Mesenchymal stem cell (in vitro differentiated cells and primary cell): ENCODE results near the gene EGLN1. TPM values are rescaled to one million over a fixed set of nuclear protein-coding genes. Genes with fewer than 3 reads are reported as not detected.
"Not testable (repeated sequence)": the region's sequence is repeated elsewhere in the genome, so short reads cannot be mapped to it uniquely, and the experiment has no call there.

Experiments
- DNase-seq: peaks from one replicate; pipeline ENCODE4 v3.0.0-alpha.2; 2013
- H2AFZ ChIP-seq: one replicate; pipeline ENCODE4 v1.6.1; 2013; ENCODE audit warnings: low read depth, mild to moderate bottlenecking, control low read depth, inconsistent platforms, low read length, moderate library complexity
- H2AK5ac ChIP-seq: 2 replicates; pipeline ENCODE4 v1.6.1; 2013; ENCODE audit warnings: low read length, moderate library complexity, mild to moderate bottlenecking, inconsistent platforms; ENCODE audit not compliant: severe bottlenecking
- H2BK120ac ChIP-seq: one replicate; pipeline ENCODE4 v1.6.1; 2013; ENCODE audit warnings: low read depth, mild to moderate bottlenecking, inconsistent platforms, low read length, moderate library complexity
- H2BK12ac ChIP-seq, 2 experiments: one replicate each; pipeline ENCODE4 v1.6.1; 2013; ENCODE audit warnings: inconsistent platforms in 2 of 2, low read length in 2 of 2, mild to moderate bottlenecking in 2 of 2, moderate library complexity in 2 of 2, control low read depth in 1 of 2
- H2BK15ac ChIP-seq: one replicate; pipeline ENCODE4 v1.6.1; 2013; ENCODE audit warnings: mild to moderate bottlenecking, low read depth, inconsistent platforms; ENCODE audit not compliant: poor library complexity, severe bottlenecking
- H2BK5ac ChIP-seq: 2 replicates; pipeline ENCODE4 v1.6.1; 2013; ENCODE audit warnings: low read depth, mild to moderate bottlenecking, low read length, control low read depth, inconsistent platforms; ENCODE audit not compliant: poor library complexity, severe bottlenecking
- H3K14ac ChIP-seq, 2 experiments: one replicate each; pipeline ENCODE4 v1.6.1; 2013; ENCODE audit warnings: inconsistent platforms in 2 of 2, low read length in 2 of 2, control low read depth in 1 of 2, mild to moderate bottlenecking in 1 of 2, moderate library complexity in 1 of 2
- H3K18ac ChIP-seq, 2 experiments: one replicate each; pipeline ENCODE4 v1.6.1; 2013; ENCODE audit warnings: inconsistent platforms in 2 of 2, low read length in 2 of 2, control low read depth in 1 of 2, low read depth in 1 of 2, mild to moderate bottlenecking in 1 of 2
- H3K23ac ChIP-seq, 2 experiments: one replicate each; pipeline ENCODE4 v1.6.1; 2013; ENCODE audit warnings: inconsistent platforms in 2 of 2, low read length in 2 of 2, mild to moderate bottlenecking in 2 of 2, moderate library complexity in 2 of 2, control low read depth in 1 of 2
- H3K27ac ChIP-seq: 2 replicates; pipeline ENCODE4 v1.5.1; 2013; ENCODE audit warnings: mild to moderate bottlenecking, moderate library complexity, low read length, control low read depth, inconsistent platforms; ENCODE audit not compliant: poor library complexity, severe bottlenecking
- H3K27me3 ChIP-seq, 2 experiments: 2 replicates each; pipeline versions ENCODE4 v1.6.1 to v1.7.0; 2013; ENCODE audit warnings: low read length in 2 of 2, mild to moderate bottlenecking in 2 of 2, moderate library complexity in 2 of 2, control low read depth in 1 of 2, inconsistent platforms in 1 of 2; ENCODE audit not compliant: control insufficient read depth in 1 of 2, insufficient read depth in 1 of 2
- H3K36me3 ChIP-seq, 2 experiments: 2 replicates each; pipeline versions ENCODE4 v1.6.1 to v1.7.0; 2013; ENCODE audit warnings: low read length in 2 of 2, control low read depth in 1 of 2, inconsistent platforms in 1 of 2, low read depth in 1 of 2, mild to moderate bottlenecking in 1 of 2; ENCODE audit not compliant: insufficient read depth in 2 of 2, control insufficient read depth in 1 of 2
- H3K4ac ChIP-seq, 2 experiments: one replicate each; pipeline ENCODE4 v1.6.1; 2013; ENCODE audit warnings: inconsistent platforms in 2 of 2, low read length in 2 of 2, mild to moderate bottlenecking in 2 of 2, moderate library complexity in 2 of 2, control low read depth in 1 of 2, low read depth in 1 of 2
- H3K4me1 ChIP-seq: 2 replicates; pipeline ENCODE4 v1.6.1; 2013; ENCODE audit warnings: low read depth, low read length, control low read depth; ENCODE audit not compliant: control insufficient read depth, insufficient read depth
- H3K4me2 ChIP-seq: 2 replicates; pipeline ENCODE4 v1.6.1; 2013; ENCODE audit warnings: low read length, mild to moderate bottlenecking, inconsistent platforms; ENCODE audit not compliant: poor library complexity, severe bottlenecking
- H3K4me3 ChIP-seq, 2 experiments: 2 replicates each; pipeline versions ENCODE4 v1.5.1 to v1.7.0; 2013; ENCODE audit warnings: low read length in 2 of 2, mild to moderate bottlenecking in 2 of 2, control low read depth in 1 of 2, low read depth in 1 of 2; ENCODE audit not compliant: insufficient read depth in 1 of 2
- H3K79me1 ChIP-seq: replicated peaks from 2 replicates; pipeline ENCODE4 v1.6.1; 2013; ENCODE audit warnings: mild to moderate bottlenecking, control low read depth, low read length, inconsistent platforms; ENCODE audit not compliant: poor library complexity, severe bottlenecking
- H3K9ac ChIP-seq: 2 replicates; pipeline ENCODE4 v1.7.0; 2013; ENCODE audit warnings: mild to moderate bottlenecking, low read length, moderate library complexity
- H3K9me3 ChIP-seq: 2 replicates; pipeline ENCODE4 v1.7.0; 2013; ENCODE audit warnings: mild to moderate bottlenecking, low read length; ENCODE audit not compliant: control insufficient read depth
- H4K8ac ChIP-seq: one replicate; pipeline ENCODE4 v1.6.1; 2013; ENCODE audit warnings: inconsistent platforms, mild to moderate bottlenecking, low read length, moderate library complexity
- H4K91ac ChIP-seq: one replicate; pipeline ENCODE4 v1.6.1; 2013; ENCODE audit warnings: mild to moderate bottlenecking, low read length, inconsistent platforms
- WGBS: methylation state at CpG from one replicate; pipeline ENCODE4 v1.1.7; 2013; ENCODE audit warnings: mixed read lengths; 5-methylcytosine and 5-hydroxymethylcytosine counted together
- polyA plus RNA-seq, 2 experiments: library from polyadenylated mRNA; stranded (reverse); fragments of 200-250 nt; gene quantifications; one replicate each; pipeline ENCODE4 v1.2.3, GENCODE V29; 2013

EGLN1 gene
- polyA plus RNA-seq (2013, experiment 1 of 2) = 15.8 TPM
- 16.5 TPM for polyA plus RNA-seq (2013, experiment 2 of 2)

GRCh38 chr1:231421971-231422797 lies at the start of gene EGLN1:
Gene EGLN1, minus strand, starts transcription at chr1:231422287. Its CDS starts 399 bp downstream, at chr1:231421888.
- Histone ChIP-seq H3K27ac (peak within 1 kb of the TSS; percentile 93), H2AK5ac (peak within 1 kb of the TSS; percentile 4), H3K9me3 (no peaks in the 10 kb centered on the region), H2BK5ac (peak within 1 kb of the TSS; percentile 94), H2BK12ac (peak within 1 kb of the TSS; percentile 84 to 94), H4K8ac (peak within 1 kb of the TSS; percentile 95), H3K27me3 (no peaks in the 10 kb centered on the region), H4K91ac (peak within 1 kb of the TSS; percentile 96), H2BK15ac (peak within 1 kb of the TSS; percentile 89), H3K4me3 (peak within 1 kb of the TSS; percentile 92 to 96), H3K4me1 (peaks cover 3% of the 10 kb centered on the region), H3K79me1 (no peaks in the 10 kb centered on the region), H3K23ac (peak within 1 kb of the TSS; percentile 19 to 90), H3K9ac (peak within 1 kb of the TSS; percentile 96), H3K18ac (peak within 1 kb of the TSS; percentile 96 to 98), H3K36me3 (no peaks in the 10 kb centered on the region), H2BK120ac (peak within 1 kb of the TSS; percentile 86), H3K4ac (peak within 1 kb of the TSS; percentile 91 to 94), H3K14ac (peak within 1 kb of the TSS; percentile 74 to 99), H2AFZ (peak within 1 kb of the TSS; percentile 92), H3K4me2 (peak within 1 kb of the TSS; percentile 60)
- under 1% methylated on average over 52 of the region's 104 CpGs for WGBS
- peak; percentile 85 for DNase-seq

DNA sequence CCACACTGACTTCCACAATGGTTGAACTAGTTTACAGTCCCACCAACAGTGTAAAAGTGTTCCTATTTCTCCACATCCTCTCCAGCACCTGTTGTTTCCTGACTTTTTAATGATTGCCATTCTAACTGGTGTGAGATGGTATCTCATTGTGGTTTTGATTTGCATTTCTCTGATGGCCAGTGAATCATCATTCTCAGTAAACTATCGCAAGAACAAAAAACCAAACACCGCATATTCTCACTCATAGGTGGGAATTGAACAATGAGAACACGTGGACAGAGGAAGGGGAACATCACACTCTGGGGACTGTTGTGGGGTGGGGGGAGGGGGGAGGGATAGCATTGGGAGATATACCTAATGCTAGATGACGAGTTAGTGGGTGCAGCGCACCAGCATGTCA lies 49.4 kb upstream of the EGLN1 start:
- H3K14ac ChIP-seq, H2BK12ac ChIP-seq, H4K8ac ChIP-seq, H3K36me3 ChIP-seq, DNase-seq, H3K79me1 ChIP-seq, H3K23ac ChIP-seq, H3K4me3 ChIP-seq, H3K4ac ChIP-seq, H3K27ac ChIP-seq, H2BK5ac ChIP-seq, H2BK120ac ChIP-seq, H3K4me2 ChIP-seq, H4K91ac ChIP-seq, H3K18ac ChIP-seq, H2AFZ ChIP-seq, H3K9ac ChIP-seq, H3K9me3 ChIP-seq, H2BK15ac ChIP-seq, H3K4me1 ChIP-seq, H3K27me3 ChIP-seq, H2AK5ac ChIP-seq: not testable (repeated sequence)
- WGBS = no CpG with 5 or more reads among the region's 5 CpGs

DNA sequence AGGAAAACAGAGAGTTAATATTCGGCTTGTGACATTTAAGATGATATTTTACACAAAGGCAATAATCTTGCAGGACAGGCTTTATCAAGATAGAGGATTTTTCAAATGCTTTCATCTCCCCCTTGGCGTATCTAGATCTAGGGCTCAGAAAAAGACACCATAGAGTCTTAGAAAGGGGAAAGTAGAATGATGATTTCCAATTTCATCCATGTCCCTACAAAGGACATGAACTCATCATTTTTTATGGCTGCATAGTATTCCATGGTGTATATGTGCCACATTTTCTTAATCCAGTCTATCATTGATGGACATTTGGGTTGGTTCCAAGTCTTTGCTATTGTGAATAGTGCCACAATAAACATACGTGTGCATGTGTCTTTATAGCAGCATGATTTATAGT lies 48.9 kb upstream of the EGLN1 start:
- WGBS = 80% methylated on average over 1 of the region's 3 CpGs
- not testable (repeated sequence) for H3K4me3 ChIP-seq, H2BK5ac ChIP-seq, H3K4ac ChIP-seq, H2BK120ac ChIP-seq, DNase-seq, H3K27ac ChIP-seq, H2AK5ac ChIP-seq, H2BK15ac ChIP-seq, H3K23ac ChIP-seq, H3K14ac ChIP-seq, H3K9ac ChIP-seq, H4K8ac ChIP-seq, H4K91ac ChIP-seq, H3K27me3 ChIP-seq, H3K18ac ChIP-seq, H2AFZ ChIP-seq, H2BK12ac ChIP-seq, H3K4me2 ChIP-seq, H3K4me1 ChIP-seq, H3K36me3 ChIP-seq, H3K9me3 ChIP-seq, H3K79me1 ChIP-seq

DNA sequence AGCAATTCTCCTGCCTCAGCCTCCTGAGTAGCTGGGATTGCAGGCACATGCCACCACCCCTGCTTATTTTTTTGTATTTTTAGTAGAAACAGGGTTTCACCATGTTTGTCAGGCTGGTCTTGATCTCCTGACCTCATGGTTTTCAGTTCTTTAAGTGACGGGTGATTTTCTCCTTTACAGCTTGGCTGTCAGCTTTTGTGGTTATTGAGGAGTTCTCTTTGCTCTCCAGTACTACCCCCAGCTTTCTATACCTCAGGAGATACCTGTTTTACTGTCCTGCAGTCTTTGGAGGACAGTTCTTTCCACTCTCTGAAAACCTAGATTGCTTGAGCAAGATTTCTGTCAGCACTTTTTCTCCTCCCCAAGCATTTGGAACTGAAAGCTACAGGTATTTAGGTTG lies 45.9 kb upstream of the EGLN1 start:
- no peak overlapping the region for H2AK5ac ChIP-seq
- no peaks in the 10 kb centered on the region for H3K27me3 ChIP-seq
- no peak overlapping the region for H3K23ac ChIP-seq
- H3K4me1 ChIP-seq = no peaks in the 10 kb centered on the region
- no peak overlapping the region for H3K9ac ChIP-seq
- no peak for DNase-seq
- H3K18ac ChIP-seq = no peak overlapping the region
- no peaks in the 10 kb centered on the region for H3K9me3 ChIP-seq
- no peak overlapping the region for H2BK120ac ChIP-seq
- 83% methylated on average over 1 of the region's 1 CpG for WGBS
- no peaks in the 10 kb centered on the region for H3K79me1 ChIP-seq
- no peak overlapping the region for H2AFZ ChIP-seq
- H3K27ac ChIP-seq = no peak overlapping the region
- no peak overlapping the region for H3K4ac ChIP-seq
- H4K91ac ChIP-seq = no peak overlapping the region
- H3K4me3 ChIP-seq = no peak overlapping the region
- H3K14ac ChIP-seq = no peak overlapping the region
- no peaks in the 10 kb centered on the region for H3K36me3 ChIP-seq
- H2BK5ac ChIP-seq = no peak overlapping the region
- H4K8ac ChIP-seq = no peak overlapping the region
- no peak overlapping the region for H3K4me2 ChIP-seq
- no peak overlapping the region for H2BK15ac ChIP-seq
- no peak overlapping the region for H2BK12ac ChIP-seq
